Activated B cell treated with CpG ODN at 0.5 μM for 24 hours (primary cell): Measurements from ENCODE around the gene BTD. TPM values are rescaled to one million over a fixed set of nuclear protein-coding genes. Genes with fewer than 3 reads are reported as not detected.

Source experiments
- ATAC-seq: fragments of 200-7000 bp; cut with Tn5 transposase; one replicate; pipeline ENCODE4 v1.10.0; 2021; ENCODE audit warnings: low read depth, mild to moderate bottlenecking, moderate library complexity
- CTCF ChIA-PET: fragments of 350-600 bp; sonication (Branson Sonifier 250); formaldehyde crosslinking; loops from one replicate; lab custom pipeline; 2021; ENCODE audit warnings: antibody characterized with exemption; lab: Charles Lee
- POLR2A ChIA-PET: fragments of 350-600 bp; sonication (Branson Sonifier 250); formaldehyde crosslinking; loops from one replicate; lab custom pipeline; 2021; ENCODE audit warnings: antibody characterized with exemption; lab: Charles Lee
- DNase-seq: peaks from one replicate; pipeline ENCODE4 v3.0.0; 2022
- H3K27ac Mint-ChIP-seq: one replicate; pipeline ENCODE4 v1.8.0; 2020; ENCODE audit warnings: mixed read lengths
- H3K27me3 Mint-ChIP-seq: one replicate; pipeline ENCODE4 v1.8.0; 2021; ENCODE audit warnings: mixed read lengths
- H3K36me3 Mint-ChIP-seq: one replicate; pipeline ENCODE4 v1.8.0; 2021; ENCODE audit warnings: low read depth, mixed read lengths
- H3K4me1 Mint-ChIP-seq: one replicate; pipeline ENCODE4 v1.8.0; 2021; ENCODE audit warnings: mixed read lengths
- H3K4me3 Mint-ChIP-seq: one replicate; pipeline ENCODE4 v1.8.0; 2020; ENCODE audit warnings: mild to moderate bottlenecking, mixed read lengths
- H3K9me3 Mint-ChIP-seq: one replicate; pipeline ENCODE4 v1.8.0; 2020; ENCODE audit warnings: mixed read lengths
- intact Hi-C: fragments of 100-400 bp; cut with micrococcal nuclease; formaldehyde crosslinking; loops from one replicate; pipeline ENCODE4 v1.15.1; 2024
- total RNA-seq: library from RNA; stranded (reverse); gene quantifications from 2 replicates; pipeline ENCODE4 v1.2.3, GENCODE V29; 2022
- TF ChIP-seq, protein P1 (sequence below): fragments of 200-600 bp; IDR thresholded peaks from one replicate; pipeline ENCODE4 v1.8.0; 2022; ENCODE audit warnings: antibody characterized with exemption, mild to moderate bottlenecking

Gene BTD
- total RNA-seq, 1 donor from 2014 or later = 9.1 TPM

DNA sequence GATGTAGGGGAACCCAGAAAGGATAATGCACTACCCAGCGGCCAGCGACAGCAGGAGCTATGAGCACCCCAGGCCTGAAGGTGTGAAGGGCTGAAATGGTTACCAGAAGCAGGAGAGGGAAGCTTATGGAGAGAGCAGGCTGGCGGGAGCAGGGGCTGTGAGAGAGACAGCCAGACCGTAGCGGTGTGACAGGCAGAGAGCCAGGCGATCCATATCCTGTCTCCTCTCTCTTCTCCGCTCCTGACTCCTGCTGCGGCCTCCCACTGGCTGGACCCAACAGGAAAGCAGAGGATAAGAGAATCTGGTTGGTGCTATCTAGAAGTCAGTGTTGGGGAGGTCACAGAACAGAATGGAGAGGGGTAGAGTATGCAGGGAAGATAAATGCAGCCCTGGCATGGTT is 49.9 kb downstream of the BTD start:
- peaks cover 3% of the 10 kb centered on the region for H3K36me3 Mint-ChIP-seq
- peaks cover 7% of the 10 kb centered on the region for H3K9me3 Mint-ChIP-seq
- intact Hi-C loops = no loop called here
- no peak overlapping the region for H3K27ac Mint-ChIP-seq
- ChIA-PET CTCF (interaction anchor here (2.2 kb wide), 1 partner anchor 160 kb away, joined by 7 read pairs; no protein-coding TSS in a partner anchor), POLR2A (no interaction called here)
- no peak for ATAC-seq
- no peak for DNase-seq
- H3K4me3 Mint-ChIP-seq = no peak overlapping the region
- H3K27me3 Mint-ChIP-seq = no peaks in the 10 kb centered on the region
- TF ChIP-seq, protein P1, sequence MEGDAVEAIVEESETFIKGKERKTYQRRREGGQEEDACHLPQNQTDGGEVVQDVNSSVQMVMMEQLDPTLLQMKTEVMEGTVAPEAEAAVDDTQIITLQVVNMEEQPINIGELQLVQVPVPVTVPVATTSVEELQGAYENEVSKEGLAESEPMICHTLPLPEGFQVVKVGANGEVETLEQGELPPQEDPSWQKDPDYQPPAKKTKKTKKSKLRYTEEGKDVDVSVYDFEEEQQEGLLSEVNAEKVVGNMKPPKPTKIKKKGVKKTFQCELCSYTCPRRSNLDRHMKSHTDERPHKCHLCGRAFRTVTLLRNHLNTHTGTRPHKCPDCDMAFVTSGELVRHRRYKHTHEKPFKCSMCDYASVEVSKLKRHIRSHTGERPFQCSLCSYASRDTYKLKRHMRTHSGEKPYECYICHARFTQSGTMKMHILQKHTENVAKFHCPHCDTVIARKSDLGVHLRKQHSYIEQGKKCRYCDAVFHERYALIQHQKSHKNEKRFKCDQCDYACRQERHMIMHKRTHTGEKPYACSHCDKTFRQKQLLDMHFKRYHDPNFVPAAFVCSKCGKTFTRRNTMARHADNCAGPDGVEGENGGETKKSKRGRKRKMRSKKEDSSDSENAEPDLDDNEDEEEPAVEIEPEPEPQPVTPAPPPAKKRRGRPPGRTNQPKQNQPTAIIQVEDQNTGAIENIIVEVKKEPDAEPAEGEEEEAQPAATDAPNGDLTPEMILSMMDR = no peak
- peaks cover 43% of the 10 kb centered on the region for H3K4me1 Mint-ChIP-seq

DNA sequence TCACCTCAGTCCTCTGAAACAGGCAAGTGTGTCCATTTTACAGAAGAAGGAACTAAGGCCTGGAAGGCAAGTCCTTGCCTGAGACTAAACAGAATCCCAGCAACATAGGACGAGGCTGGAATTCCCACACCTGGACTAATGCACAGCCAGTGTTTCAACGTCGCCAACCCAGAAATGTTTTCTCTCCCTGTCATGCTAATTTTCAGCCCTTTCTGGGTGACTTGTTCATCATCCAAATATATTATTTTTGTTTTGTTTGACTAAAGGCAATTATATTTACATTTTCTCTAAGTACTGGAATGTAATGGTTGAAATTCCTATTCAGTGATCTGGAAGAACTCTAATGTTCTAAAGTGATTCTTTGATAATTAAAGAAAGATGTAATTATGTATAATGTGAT is 51.8 kb downstream of the BTD start:
- intact Hi-C loops = no loop called here

DNA sequence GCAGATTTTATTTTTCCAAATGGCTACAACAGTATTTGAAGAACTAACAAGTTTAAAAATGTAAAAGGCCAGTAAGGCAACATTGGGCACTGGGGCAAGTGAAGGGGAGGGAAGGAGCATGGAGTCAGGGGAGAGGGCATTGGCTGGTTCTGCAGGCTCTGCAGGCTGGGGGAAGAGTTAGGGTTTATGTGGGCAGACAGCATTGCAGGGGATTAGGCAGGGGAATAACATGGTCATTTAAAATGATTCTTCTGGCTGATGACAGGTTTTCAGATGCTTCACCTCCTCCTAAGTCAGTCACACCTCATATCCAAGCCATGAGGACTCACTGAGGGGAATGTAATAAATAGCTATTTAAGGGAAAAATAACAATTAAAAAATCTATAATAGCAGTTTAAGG is 52.6 kb downstream of the BTD start:
- no peak for ATAC-seq
- Mint-ChIP-seq H3K36me3 (peaks cover 7% of the 10 kb centered on the region), H3K27me3 (no peaks in the 10 kb centered on the region), H3K9me3 (peaks cover 10% of the 10 kb centered on the region), H3K4me3 (no peak overlapping the region), H3K27ac (no peak overlapping the region), H3K4me1 (peaks cover 16% of the 10 kb centered on the region)
- no peak for DNase-seq
- CTCF ChIA-PET = interaction anchor here (0.7 kb wide), 1 partner anchor 211 kb away, joined by 6 read pairs; no protein-coding TSS in a partner anchor
- intact Hi-C loops = no loop called here
- TF ChIP-seq, protein P1 = no peak
- POLR2A ChIA-PET = no interaction called here

More for the DNA sequence above, 51.8 kb downstream of the BTD start:
- ChIA-PET CTCF (no interaction called here), POLR2A (no interaction called here)
- no peak for ATAC-seq
- Mint-ChIP-seq H3K4me3 (no peak overlapping the region), H3K36me3 (peaks cover 7% of the 10 kb centered on the region), H3K27me3 (no peaks in the 10 kb centered on the region), H3K4me1 (peaks cover 24% of the 10 kb centered on the region), H3K27ac (no peak overlapping the region), H3K9me3 (peaks cover 10% of the 10 kb centered on the region)
- TF ChIP-seq, protein P1 = no peak
- no peak for DNase-seq

DNA sequence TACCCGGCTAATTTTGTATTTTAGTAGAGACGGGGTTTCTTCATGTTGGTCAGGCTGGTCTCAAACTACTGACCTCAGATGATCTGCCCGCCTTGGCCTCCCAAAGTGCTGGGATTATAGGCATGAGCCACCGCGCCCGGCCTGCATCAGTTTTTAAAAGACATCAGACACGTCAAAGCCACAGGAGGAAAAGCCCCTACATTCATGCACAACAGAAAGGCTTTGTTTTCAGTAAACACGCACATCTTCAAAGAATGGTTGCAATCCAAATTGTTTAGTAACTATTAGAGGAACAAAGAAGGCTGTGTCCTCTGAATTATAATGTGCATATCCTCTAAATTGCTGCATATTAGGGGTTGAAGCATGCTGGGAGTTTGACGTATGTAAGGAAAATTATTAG is 53.3 kb downstream of the BTD start:
- TF ChIP-seq, protein P1 = no peak
- CTCF ChIA-PET = no interaction called here
- peaks cover 10% of the 10 kb centered on the region for H3K9me3 Mint-ChIP-seq
- H3K4me1 Mint-ChIP-seq = peaks cover 9% of the 10 kb centered on the region
- peaks cover 7% of the 10 kb centered on the region for H3K36me3 Mint-ChIP-seq
- POLR2A ChIA-PET = no interaction called here
- no peaks in the 10 kb centered on the region for H3K27me3 Mint-ChIP-seq
- ATAC-seq = no peak
- H3K27ac Mint-ChIP-seq = no peak overlapping the region
- intact Hi-C loops = no loop called here
- H3K4me3 Mint-ChIP-seq = no peak overlapping the region
- DNase-seq = no peak

DNA sequence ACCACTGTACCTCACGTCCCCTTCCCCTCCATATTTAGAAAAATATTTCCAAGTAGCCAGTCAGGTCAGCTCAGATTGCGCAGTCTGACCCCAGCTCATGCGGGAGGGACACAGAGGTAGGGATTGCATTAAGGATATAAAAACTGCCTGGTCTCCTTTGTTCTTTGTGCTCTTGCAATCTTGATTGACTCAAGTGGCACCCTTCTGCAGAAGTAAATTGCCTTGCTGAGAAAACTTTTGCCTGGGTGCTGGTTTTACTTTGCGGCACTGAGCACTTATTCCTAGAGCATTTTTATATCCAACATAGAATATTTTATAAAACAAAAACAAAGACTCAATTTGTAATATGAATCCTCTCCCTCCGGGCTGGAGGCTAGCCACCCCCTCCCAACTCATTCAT is 54.8 kb downstream of the BTD start:
- ChIA-PET POLR2A (no interaction called here), CTCF (no interaction called here)
- Mint-ChIP-seq H3K9me3 (peaks cover 10% of the 10 kb centered on the region), H3K27ac (no peak overlapping the region), H3K36me3 (peaks cover 7% of the 10 kb centered on the region), H3K4me1 (no peaks in the 10 kb centered on the region), H3K27me3 (no peaks in the 10 kb centered on the region), H3K4me3 (no peak overlapping the region)
- TF ChIP-seq, protein P1 = no peak
- no peak for DNase-seq
- intact Hi-C loops = no loop called here
- ATAC-seq = no peak
